Measurements from ENCODE around the gene HCN3. TPM values are rescaled to one million over a fixed set of nuclear protein-coding genes. Genes with fewer than 3 reads are reported as not detected.

The HCN3 gene
- polyA plus RNA-seq, 5 donors, result 8.2 to 10.0 (median 9.4) TPM

DNA sequence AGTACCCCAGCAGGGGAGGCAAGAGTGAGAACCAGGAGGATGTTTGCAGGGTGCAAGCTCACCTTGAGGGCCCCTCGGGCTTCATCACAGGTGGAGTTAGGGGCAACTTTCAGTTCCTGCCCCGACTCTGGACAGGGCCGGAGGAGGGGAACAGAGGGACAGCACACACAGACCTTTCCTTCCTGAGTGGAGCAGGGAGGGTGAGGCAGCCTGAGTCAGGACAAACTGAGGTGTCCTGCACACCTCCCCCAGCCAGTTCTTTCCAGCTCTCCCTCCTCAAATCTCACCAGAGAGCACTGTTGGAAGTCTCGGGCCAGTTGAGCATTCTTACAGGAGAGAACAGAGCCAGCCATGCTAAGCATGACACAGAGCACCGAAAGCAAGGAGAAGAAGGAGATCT lies 23.5 kb upstream of the HCN3 start:
- DNase-seq, result no peak

DNA sequence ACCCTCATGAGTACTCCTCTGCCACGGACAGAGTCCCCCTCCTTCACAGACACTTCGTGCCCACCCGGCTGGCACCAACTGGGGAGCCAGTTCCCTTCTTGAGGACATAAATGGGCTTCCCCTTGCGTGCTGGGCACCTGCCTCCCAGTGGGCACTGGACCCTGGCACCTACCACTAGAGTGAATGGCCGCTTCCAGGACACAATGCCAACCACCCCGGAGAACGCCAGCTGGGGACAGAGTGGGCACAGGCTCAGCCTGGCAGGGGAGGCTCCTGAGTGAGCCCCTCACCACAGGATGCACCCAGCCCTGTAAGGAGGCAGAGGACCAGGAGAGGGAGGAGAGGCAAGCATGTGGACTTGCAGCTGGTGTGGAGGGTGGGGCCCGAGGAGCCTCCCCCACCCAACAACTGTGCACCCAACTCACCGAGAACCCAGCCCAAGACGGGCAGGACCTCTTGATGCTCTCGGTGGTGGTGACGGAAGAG lies 23.0 kb upstream of the HCN3 start:
- DNase-seq, result no peak

DNA sequence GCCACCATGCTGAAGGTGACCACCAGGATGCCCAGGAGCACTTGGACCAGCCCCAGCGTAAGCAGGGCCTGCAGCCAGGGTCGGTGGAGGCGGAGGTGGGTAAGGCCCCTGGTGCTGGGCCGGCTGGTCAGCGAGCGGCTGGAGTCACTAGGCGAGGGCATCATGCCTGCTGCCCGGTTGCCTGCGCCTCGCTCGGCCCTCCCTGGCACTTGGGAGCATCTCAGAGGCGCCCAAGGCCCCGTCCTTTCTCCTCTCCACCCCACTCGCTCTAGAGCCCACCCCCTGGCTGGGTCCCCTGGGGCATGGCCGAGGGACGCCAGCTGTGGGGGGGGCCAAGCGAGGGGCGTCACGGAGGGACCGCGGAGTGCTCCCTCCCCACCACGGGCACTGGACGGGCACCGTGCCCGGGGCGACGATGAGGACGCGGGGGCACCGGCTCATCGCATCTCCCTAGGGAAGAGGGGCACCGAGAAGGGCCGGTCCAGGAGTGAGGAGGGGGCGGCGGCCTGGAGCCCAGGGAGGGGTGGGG lies 22.5 kb upstream of the HCN3 start:
- DNase-seq, result no peak

DNA sequence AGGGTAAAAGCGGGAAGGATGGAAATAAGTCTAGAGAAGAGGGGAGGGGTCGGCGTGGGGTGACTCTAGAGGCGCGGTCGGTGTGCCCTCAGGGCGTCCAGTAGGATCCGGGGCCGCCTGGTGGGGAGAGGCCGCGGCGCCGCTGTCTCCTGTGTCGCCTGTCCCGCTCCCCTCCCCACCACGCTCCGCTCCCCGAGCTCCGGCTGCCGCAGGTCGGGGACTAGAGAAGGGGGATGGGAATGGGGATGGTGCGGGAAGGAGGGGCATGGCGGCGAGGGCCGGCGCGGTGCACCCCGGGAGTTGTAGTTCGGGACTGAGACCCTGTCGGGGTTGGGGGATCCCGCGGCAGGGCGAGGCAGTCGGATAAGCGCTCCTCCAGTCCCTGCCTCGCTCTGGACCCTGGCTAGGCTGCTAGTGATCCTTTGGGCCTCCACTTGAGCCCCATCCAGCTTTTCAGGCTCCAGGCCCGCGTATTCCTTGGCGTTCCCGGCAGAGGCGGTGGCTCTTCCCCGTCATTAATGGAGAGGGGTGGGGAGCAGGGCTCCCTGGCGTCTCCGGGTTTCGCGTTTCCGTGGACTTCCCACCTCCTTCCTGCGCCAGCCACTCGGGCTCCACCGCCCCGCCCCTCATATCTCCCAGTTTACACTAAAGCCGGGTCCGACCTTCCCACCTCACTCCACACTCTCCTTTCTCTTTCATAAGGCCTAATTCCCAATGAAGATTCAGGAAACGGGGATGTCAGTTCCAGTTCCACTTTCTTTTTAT lies 21.8 kb upstream of the HCN3 start, which contains the start of gene ENTREP3:
Gene ENTREP3, minus strand, starts transcription at position 241 of the 765 bp plus-strand sequence. CDS start 606 bp downstream, outside the sequence.
- DNase-seq, result peak; percentile 87 to 88

DNA sequence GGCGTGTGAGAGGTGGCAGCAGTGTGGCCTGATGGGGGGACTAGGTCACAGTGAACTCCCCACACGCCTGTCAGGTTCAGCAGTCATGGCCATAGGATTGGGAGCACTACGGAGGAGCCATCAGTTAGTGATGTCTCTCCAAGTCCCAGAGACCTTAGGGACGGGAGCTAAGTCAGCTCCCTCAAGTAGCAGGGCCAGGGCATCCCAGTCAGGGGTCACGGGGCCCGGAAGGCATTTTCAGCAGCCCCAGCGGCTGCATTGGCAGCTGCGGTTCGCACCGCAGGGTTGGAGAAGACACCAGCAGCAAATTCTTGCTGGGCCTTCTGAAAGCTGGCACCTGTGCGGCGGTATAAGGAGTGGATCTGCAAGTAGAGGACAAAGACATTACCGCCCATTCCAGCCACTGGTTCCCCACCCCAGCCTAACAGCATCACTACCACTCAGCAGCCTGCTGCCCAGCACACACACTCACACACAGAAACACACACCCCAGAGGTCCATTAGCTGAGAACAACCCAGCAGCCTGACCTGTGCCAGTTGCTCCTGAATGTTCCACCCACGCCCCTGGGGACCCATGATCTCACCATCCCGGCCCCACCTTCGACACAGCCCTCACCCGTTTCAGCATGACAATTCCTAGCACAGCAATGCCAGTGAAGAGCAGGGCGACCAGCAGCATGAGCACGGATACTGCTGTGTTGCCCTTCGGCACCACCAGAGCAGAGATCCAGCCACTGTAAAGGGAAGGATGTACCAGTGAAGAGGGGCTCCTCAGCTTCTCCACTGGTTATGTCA lies 21.0 kb upstream of the HCN3 start:
- no peak for DNase-seq

DNA sequence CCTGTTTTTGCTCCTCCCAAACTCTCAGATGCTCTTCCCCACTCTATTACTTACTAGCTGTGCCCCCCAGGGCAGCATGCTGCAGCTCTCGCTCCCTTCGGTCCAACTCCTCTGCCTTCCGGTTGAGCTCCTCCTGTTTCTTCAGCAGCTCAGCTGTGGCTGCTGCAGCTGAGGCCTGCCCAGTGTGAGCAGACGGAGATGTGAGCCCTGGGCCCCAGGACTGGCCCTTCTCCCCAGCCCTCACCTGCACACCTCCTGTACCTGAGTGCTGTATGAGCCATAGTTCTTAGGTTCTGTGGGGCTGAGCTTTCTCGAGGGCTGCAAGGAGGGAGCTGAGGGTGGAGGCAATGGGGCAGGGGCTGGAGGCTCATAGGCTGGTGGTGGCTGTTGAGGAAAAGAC lies 17.0 kb upstream of the HCN3 start:
- no peak for DNase-seq

DNA sequence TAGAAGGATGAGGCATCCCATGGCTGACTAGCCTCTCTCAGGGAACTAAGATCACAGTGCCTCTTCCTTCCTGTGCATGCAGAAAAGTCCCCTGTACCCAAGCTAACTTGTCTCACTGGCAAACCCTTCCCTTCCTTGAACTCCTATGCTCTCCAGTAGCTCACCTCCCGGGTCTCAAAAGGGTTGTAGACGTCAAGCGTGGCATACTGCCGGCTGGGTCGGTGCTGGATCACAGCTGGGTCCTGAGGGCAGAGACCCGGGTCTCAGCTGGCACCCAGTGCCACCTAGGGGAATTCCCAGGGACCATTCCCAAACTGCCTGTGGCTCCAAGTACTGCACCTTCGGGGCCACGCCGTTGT lies 15.8 kb upstream of the HCN3 start:
- DNase-seq, result no peak

DNA sequence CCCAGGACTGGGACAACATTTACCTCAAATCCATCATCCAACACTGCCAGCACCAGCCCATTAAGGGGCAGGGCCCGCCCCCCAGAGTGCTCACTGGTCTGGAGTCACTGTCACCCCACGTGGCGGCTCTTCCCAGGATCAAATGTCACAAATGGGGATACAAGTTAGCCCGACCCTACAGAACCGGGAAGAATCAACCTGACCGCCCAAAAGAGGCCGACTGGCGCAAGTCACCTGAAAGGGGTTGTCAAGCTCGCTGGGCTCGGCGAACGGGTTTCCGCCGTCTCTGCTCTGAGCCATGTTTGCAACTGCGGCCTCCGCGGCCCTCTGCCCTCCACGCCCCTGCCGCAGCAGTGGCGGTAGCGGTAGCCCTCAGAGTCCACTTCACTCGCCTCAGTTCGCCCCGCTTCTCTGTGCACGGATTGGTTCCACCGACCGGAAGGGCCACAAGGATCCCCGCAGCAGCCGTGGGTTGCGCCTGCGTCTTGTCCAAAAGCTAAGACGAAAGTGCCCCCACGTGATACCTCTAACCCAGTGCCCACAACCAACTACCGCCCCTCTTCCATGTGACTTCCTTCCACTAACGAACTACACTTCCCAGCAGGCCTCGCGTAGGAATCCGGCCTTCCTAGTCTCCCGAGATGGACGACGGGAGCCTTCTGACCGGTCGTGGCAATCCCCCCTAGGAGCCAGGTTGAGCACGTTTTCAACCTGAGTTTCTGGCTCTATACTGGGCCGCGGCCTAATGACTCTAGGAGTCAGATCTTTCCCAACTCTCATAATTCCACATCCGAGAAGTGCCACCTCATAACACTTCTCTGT lies 15.2 kb upstream of the HCN3 start, which contains the start of gene SCAMP3:
Gene SCAMP3, minus strand, starts transcription at position 509 of the 822 bp plus-strand sequence. Its CDS starts 209 bp downstream, at position 300.
- peak; percentile 91 to 94 for DNase-seq

DNA sequence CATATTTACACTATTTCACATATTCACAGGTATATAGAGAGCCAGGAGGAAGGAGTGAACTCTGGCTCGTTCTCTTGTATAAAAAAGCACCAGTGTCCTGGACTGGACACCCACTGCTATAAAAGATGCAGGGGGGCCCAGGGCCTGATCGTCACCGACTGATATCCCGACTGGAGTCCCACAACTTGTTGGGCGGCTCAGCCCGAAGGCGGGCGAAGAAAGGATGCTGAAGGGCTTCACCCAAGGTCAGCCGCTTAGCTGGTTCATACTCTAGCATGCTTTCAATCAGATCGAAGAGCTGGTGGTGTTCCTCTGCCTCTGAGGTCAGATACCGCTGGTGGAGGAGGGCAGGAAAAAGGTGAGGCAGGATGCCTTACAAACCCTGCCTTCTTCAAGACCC lies 14.2 kb upstream of the HCN3 start:
- no peak for DNase-seq

DNA sequence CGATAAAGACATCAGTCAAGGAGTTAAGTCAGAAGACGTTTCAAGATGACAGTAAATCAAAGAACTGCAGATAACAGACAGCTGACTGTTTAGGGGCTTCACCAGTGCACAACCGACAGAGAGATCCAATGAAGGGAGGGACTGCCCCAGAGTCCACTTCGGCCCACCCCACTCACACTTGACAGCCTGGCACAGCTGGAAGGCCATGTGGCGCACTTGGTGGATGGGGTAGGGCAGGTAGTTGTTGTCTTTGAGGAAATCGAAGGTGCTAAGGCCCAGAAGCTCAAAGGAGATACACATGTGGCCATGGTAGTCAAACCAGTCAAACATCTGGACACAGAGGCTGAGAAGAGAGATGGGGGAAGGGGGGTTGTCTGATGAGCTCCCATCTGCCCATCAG lies 10.7 kb upstream of the HCN3 start:
- no peak for DNase-seq

DNA sequence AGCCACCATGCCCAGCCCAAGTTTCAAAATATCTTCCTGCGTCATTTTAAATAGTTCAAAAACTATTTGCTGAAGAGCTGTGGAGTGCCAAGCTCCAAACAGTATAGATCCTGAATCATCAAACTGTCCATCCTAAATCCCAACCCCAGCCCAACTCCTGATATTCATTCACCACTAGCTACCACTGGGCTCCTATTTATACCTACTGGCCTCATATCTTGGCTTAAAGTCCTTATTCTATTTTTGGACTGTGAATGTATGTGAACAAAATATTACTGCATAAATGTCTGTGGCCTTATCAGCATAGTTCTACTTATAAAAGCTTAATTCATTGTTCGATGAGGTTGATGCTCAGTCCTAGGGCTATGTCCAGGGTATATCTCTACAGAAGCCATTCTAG lies 9.9 kb upstream of the HCN3 start:
- no peak for DNase-seq

DNA sequence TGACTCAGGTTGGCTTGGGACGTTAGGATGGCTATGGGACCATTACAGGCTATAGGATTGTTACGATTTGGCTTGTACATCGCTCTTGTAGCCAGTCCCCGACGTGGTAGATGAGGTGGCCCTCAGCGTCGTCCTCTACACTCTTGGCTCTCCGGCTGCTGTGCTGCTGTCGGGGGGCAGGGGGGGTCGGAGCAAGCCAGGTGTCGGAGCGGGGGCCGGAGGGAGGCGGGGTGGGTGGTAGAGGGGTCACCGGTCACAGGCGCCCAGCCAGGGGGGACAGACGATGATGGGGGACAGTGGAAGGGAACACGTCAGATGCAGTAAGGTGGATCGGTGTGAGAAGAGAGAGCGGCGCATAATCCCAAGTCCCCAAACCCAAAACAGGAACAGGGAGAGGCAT lies 8.6 kb upstream of the HCN3 start:
- no peak for DNase-seq

DNA sequence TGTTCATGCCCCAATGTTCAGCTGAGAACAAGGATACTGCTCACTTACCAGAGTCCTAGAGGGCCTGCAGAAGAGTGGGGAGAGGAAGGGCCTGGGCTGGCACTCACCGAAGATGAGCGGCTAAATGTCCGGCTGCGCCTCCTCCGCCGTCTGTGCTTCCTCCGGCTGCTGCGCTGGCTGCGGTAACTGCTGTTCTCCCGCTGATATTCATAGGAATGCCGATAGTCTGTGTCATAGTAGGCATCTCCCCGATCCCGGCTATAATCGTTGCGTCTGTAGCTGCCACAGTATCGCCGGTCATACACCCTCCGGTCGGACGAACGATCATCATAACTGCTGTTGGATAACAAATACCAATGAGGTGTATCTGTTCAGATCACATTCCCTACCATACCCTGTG lies 7.9 kb upstream of the HCN3 start:
- DNase-seq, result no peak

DNA sequence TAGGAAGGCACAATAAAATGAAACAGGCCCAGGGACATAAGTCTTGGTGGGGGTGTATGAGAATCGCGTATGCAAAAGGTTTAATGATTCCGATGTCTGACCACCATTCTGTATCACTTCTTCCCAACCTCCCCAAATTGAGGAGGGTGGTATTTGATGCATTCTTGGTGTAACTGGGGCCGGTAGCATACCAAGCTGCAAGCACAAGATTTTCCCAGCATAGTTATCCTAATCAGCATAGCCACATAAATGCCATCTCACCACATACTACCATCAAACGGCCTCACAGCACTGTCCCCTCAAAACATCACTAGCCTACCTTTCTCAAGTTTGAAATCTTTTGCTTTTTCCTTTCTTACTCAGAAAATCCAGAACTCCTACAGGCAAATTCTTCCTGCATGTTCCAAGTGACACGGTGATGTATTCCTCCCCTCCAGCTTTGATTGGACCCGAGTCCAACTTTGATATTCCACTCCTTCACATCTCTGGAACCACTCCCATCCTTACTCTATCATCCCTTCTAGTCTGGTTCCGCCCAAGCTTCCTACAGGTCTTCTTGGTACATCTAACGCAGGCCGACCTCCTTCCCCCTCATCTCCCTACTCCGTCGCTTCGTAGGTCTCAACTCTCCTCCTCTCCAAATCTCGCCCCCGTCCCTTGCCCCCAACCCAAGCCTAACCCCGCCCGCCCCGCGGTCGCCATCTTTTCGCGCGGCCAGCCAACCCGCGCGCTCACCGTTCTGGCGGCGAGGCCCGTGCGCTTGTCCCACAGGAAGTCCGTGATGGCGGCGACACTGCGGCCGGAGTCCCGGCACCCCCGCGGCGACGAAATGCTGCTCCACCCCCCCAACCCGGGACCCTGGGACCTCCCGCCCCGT lies 4.6 kb upstream of the HCN3 start:
- peak in 1 of 2 donors; percentile 10 for DNase-seq

DNA sequence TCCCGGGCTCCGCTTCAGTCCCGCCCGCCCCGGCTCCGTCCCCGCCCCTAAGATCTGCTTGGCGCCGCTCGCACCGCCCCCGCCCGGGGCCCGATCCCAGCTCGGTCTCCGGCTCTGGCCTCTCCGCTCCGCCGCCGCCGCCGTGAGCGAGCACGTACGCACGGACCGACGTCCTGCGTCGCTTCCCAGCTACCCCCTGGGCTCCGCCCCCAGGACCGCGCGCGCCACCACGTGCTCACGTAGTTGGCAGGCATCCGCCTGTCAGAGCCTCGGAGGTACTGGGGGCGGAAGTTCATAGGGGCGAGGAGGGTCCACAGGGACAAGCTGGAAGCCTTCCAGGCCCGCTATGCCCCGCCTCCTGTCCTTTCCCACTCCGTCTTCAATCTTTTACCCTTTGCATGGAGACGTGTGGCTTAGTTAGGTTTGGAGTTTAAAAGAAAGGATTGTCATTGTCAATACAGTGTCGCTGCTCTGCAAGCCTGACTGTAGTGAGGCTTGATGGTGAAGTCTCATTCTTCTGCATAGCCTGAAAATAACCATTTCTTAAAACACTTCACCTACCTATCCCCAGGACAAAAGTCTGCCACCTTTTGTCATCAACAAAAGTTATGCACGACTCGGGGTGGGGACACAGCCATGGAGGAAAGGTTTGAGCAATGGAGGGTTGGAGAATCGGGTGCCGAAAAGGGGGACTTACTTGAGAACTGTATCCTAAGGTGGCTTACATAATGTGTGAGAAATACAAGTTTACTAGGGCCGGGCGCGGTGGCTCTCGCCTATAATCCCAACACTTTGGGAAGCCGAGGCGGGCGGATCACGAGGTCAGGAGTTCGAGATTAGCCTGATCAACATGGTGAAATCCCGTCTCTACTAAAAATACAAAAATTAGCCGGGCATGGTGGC lies 3.7 kb upstream of the HCN3 start, which contains the start of gene CLK2:
Gene CLK2, minus strand, starts transcription at position 162 of the 903 bp plus-strand sequence. CDS start 2,527 bp downstream, outside the sequence.
- peak; percentile 96 for DNase-seq

DNA sequence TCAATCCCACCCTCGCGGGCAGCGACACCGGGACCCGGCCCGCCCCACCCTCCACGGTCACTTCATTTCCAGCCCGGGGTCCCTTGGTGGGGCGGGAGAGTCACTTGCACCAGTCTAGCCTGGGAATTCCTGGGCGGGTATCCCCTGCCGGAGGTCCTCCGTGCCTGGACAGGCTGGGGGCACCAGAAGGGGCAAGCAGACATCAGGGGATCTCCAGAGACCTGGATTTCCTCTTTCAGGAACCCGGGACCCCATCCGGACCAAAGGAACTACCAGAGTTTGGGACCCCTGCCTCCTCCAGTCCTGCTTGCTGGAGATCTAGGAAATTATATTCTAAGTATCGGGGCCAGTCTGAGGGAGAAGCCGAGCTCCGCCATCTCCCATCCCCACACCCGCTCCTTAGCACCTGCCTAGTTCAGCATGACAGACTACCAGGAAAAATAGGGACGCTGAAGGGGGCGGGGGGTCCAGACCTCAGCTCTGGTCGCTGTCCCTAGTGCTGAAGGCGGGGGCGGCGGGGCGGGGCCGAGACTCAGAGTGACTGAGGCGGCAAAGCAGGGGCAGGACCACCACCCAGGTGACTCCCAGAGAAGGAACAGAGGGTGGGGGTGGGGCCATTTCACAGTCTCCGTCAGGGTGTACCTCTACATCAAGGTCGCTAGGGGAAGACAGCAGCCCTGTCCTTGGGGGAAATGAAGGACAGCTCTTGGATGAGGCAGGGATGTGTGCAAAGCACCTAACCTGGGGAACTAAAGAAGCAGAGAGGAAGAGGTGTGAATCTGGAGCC lies 832 bp downstream of the HCN3 start:
- peak in 1 of 2 donors; percentile 30 for DNase-seq

DNA sequence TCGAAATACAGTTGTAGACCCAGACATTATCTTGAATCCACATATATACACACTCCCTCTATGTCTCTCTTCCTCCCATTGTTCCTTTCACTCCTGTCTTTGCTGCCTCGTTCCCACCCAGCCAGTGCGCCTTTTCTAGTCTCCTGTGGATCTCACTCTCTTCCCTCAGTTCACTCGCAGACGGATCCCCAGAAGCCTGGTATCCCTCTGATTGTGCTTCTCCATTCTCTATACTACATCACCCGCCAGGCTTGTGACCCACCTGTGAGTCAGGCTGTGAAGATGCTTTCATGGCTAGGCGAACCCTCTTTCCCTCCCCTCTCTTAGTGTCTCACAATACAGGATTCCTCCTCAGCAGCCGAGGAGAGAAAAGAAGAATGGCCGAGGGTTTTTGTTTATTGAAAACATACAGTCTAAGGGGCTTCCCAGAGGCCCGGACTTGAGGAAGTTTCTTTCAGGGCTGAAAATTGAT lies 1.5 kb downstream of the HCN3 start:
- no peak for DNase-seq

DNA sequence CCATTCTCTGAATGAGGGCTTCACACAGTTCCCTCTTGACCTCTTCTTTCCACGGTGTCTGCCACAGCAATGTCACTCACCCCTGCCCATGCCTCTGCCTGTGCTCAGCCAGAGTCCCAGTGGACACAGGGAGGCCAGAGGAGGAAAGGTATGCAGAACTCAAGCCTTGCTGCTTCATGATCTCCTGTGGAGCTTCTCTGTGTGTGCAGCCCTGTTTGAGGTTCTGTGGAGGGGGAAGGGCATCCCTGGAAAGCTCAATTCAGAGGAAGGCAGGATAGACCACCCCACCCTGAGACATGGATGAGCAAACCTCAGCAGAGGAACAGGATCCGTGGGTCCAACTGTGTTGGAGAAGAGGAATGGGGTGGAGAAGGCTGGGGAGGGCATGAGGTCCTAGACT lies 2.0 kb downstream of the HCN3 start:
- no peak for DNase-seq
